ENCODE measurements around the gene ZNF335.
"Not testable (repeated sequence)": the region's sequence is repeated elsewhere in the genome, so short reads cannot be mapped to it uniquely, and the experiment has no call there.

Gene ZNF335

DNA sequence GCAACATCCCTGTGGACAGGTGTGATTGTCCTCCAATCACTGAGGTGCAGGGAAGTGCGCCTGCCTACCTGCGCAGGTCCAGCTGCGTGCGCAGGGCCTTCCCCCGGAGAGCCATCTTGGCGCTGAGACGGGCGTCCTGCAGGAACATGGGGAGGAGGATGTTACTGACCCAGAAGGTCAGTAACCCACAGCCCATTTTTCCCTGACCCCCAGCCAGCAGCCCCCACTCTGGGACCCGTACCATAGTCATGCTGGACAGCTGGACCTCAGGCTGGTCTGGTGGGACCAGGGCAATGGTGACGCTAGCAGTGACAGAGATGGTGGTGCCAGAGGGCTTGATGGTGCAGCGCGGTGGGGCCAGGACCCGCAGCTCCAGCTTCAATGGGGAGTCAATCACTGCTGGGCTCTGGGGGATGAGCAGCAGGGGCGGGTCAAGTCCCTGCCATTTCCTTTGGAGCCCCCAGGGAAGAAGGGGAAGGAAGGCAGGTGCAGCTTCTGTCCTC is 69.8 kb downstream of the ZNF335 start:
- Histone ChIP-seq H2BK5ac (ENCODE audit: low read length) (peak overlapping the region; percentile 34), H3K18ac (ENCODE audit: low read length) (no peak overlapping the region), H3K14ac (ENCODE audit: low read length) (no peak overlapping the region), H4K8ac (ENCODE audit: low read depth, low read length) (no peak overlapping the region), H3K9ac (ENCODE audit: low read depth, low read length, poor library complexity) (peak overlapping the region; percentile 44), H2BK120ac (ENCODE audit: low read depth, low read length) (no peak overlapping the region), H3K4me3 (ENCODE audit: low read length in 2 of 2) (peak overlapping the region in 1 of 2 donors; percentile 62), H3K9me3 (replicated peaks in 1 of 2; ENCODE audit: control insufficient read depth in 2 of 2, insufficient read depth in 1 of 2, low read depth in 1 of 2, low read length in 2 of 2) (no peaks in the 10 kb centered on the region), H3K4me2 (ENCODE audit: insufficient read depth, low read length, poor library complexity, severe bottlenecking) (no peak overlapping the region), H3K4ac (ENCODE audit: low read length) (no peak overlapping the region), H3K23ac (ENCODE audit: low read depth, low read length, poor library complexity) (no peak overlapping the region), H4K91ac (ENCODE audit: low read depth, low read length, poor library complexity) (no peak overlapping the region), H3K36me3 (replicated peaks in 1 of 2; ENCODE audit: control insufficient read depth in 2 of 2, insufficient read depth in 2 of 2, low read length in 2 of 2) (peaks cover 33 to 95% of the 10 kb centered on the region in 2 donors), H3K27me3 (ENCODE audit: control insufficient read depth in 3 of 3, insufficient read depth in 3 of 3, low read depth in 1 of 3, low read length in 3 of 3) (no peaks in the 10 kb centered on the region), H3K4me1 (ENCODE audit: control insufficient read depth in 2 of 2, insufficient read depth in 1 of 2, low read depth in 1 of 2, low read length in 2 of 2) (no peaks in the 10 kb centered on the region), H2AFZ (ENCODE audit: low read length) (no peak overlapping the region), H3K27ac (replicated peaks; ENCODE audit: low read length) (no peak overlapping the region), H3K79me1 (ENCODE audit: low read depth, low read length) (peaks cover 2% of the 10 kb centered on the region), H2AK5ac (ENCODE audit: low read depth, low read length) (peak overlapping the region; percentile 46), H2BK15ac (ENCODE audit: low read length) (no peak overlapping the region), H2BK12ac (ENCODE audit: low read length) (no peak overlapping the region)
- DNase-seq (ENCODE audit: low spot score), result no peak
- WGBS, 2 donors (ENCODE audit: extremely low coverage in 2 of 2, insufficient read length in 2 of 2, insufficient replicate concordance in 1 of 2), result no CpG with 5 or more reads among the region's 14 CpGs

DNA sequence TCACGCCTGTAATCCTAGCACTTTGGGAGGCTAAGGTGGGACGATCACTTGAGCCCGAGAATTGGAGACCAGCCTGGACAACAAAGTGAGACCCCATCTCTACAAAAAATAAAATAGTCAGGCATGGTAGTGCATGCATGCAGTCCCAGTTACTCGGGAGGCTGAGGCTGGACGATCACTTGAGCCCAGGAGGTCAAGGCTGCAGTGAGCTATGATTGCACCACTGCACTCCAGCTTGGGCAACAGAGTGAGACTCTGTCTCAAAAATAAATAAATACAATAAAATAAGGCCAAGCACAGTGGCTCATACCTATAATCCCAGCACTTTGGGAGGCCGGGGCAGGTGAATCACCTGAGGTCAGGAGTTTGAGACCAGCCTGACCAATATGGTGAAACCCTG is 70.7 kb downstream of the ZNF335 start:
- DNase-seq (ENCODE audit: low spot score); H3K4me1 ChIP-seq (ENCODE audit: control insufficient read depth in 2 of 2, insufficient read depth in 1 of 2, low read depth in 1 of 2, low read length in 2 of 2); H3K27me3 ChIP-seq (ENCODE audit: control insufficient read depth in 3 of 3, insufficient read depth in 3 of 3, low read depth in 1 of 3, low read length in 3 of 3); H3K23ac ChIP-seq (ENCODE audit: low read depth, low read length, poor library complexity); H3K9ac ChIP-seq (ENCODE audit: low read depth, low read length, poor library complexity); H2BK12ac ChIP-seq (ENCODE audit: low read length); H2BK5ac ChIP-seq (ENCODE audit: low read length); H3K14ac ChIP-seq (ENCODE audit: low read length); H3K4me2 ChIP-seq (ENCODE audit: insufficient read depth, low read length, poor library complexity, severe bottlenecking); H4K8ac ChIP-seq (ENCODE audit: low read depth, low read length); H2AFZ ChIP-seq (ENCODE audit: low read length); H3K4me3 ChIP-seq (ENCODE audit: low read length in 2 of 2); H3K4ac ChIP-seq (ENCODE audit: low read length); H2BK15ac ChIP-seq (ENCODE audit: low read length); H2AK5ac ChIP-seq (ENCODE audit: low read depth, low read length); H4K91ac ChIP-seq (ENCODE audit: low read depth, low read length, poor library complexity); H3K79me1 ChIP-seq (ENCODE audit: low read depth, low read length); H2BK120ac ChIP-seq (ENCODE audit: low read depth, low read length); H3K27ac ChIP-seq (replicated peaks; ENCODE audit: low read length); H3K9me3 ChIP-seq (replicated peaks in 1 of 2; ENCODE audit: control insufficient read depth in 2 of 2, insufficient read depth in 1 of 2, low read depth in 1 of 2, low read length in 2 of 2); H3K18ac ChIP-seq (ENCODE audit: low read length): not testable (repeated sequence)
- H3K36me3 ChIP-seq (replicated peaks in 1 of 2; ENCODE audit: control insufficient read depth in 2 of 2, insufficient read depth in 2 of 2, low read length in 2 of 2), result peaks cover 35 to 95% of the 10 kb centered on the region in 2 donors
- WGBS, 2 donors (ENCODE audit: extremely low coverage in 2 of 2, insufficient read length in 2 of 2, insufficient replicate concordance in 1 of 2), result no CpG with 5 or more reads among the region's 6 CpGs

- Histone ChIP-seq H3K4me3 (ENCODE audit: low read length in 2 of 2) (no peak overlapping the region), H3K23ac (ENCODE audit: low read depth, low read length, poor library complexity) (no peak overlapping the region), H3K9ac (ENCODE audit: low read depth, low read length, poor library complexity) (no peak overlapping the region), H3K18ac (ENCODE audit: low read length) (no peak overlapping the region), H3K36me3 (replicated peaks in 1 of 2; ENCODE audit: control insufficient read depth in 2 of 2, insufficient read depth in 2 of 2, low read length in 2 of 2) (peaks cover 25 to 82% of the 10 kb centered on the region in 2 donors), H3K27ac (replicated peaks; ENCODE audit: low read length) (no peak overlapping the region), H3K79me1 (ENCODE audit: low read depth, low read length) (peaks cover 2% of the 10 kb centered on the region), H3K4me1 (ENCODE audit: control insufficient read depth in 2 of 2, insufficient read depth in 1 of 2, low read depth in 1 of 2, low read length in 2 of 2) (no peaks in the 10 kb centered on the region), H3K9me3 (replicated peaks in 1 of 2; ENCODE audit: control insufficient read depth in 2 of 2, insufficient read depth in 1 of 2, low read depth in 1 of 2, low read length in 2 of 2) (no peaks in the 10 kb centered on the region), H2BK12ac (ENCODE audit: low read length) (no peak overlapping the region), H3K4me2 (ENCODE audit: insufficient read depth, low read length, poor library complexity, severe bottlenecking) (no peak overlapping the region), H2BK120ac (ENCODE audit: low read depth, low read length) (no peak overlapping the region), H2AK5ac (ENCODE audit: low read depth, low read length) (no peak overlapping the region), H2AFZ (ENCODE audit: low read length) (no peak overlapping the region), H2BK15ac (ENCODE audit: low read length) (no peak overlapping the region), H2BK5ac (ENCODE audit: low read length) (no peak overlapping the region), H3K14ac (ENCODE audit: low read length) (no peak overlapping the region), H3K27me3 (ENCODE audit: control insufficient read depth in 3 of 3, insufficient read depth in 3 of 3, low read depth in 1 of 3, low read length in 3 of 3) (no peaks in the 10 kb centered on the region), H4K91ac (ENCODE audit: low read depth, low read length, poor library complexity) (no peak overlapping the region), H3K4ac (ENCODE audit: low read length) (no peak overlapping the region), H4K8ac (ENCODE audit: low read depth, low read length) (no peak overlapping the region)
- no peak for DNase-seq (ENCODE audit: low spot score)
- WGBS, 2 donors (ENCODE audit: extremely low coverage in 2 of 2, insufficient read length in 2 of 2, insufficient replicate concordance in 1 of 2), result no CpG with 5 or more reads among the region's 13 CpGs
These were observed 72.8 kb downstream of the ZNF335 start for GRCh38 chr20:45899046-45899835.

Measured in neuronal stem cell (in vitro differentiated cells).